Activated T-cell treated with anti-CD3 and anti-CD28 coated beads, Interleukin-2, amount 50 U/mL, for 1 hour (primary cell): ENCODE data around the gene CRCP.
"Not testable (repeated sequence)": the region's sequence is repeated elsewhere in the genome, so short reads cannot be mapped to it uniquely, and the experiment has no call there.

ENCODE experiments used
- DNase-seq: peaks from one replicate; pipeline ENCODE4 v3.0.0-alpha.2; 2020

CRCP gene

DNA sequence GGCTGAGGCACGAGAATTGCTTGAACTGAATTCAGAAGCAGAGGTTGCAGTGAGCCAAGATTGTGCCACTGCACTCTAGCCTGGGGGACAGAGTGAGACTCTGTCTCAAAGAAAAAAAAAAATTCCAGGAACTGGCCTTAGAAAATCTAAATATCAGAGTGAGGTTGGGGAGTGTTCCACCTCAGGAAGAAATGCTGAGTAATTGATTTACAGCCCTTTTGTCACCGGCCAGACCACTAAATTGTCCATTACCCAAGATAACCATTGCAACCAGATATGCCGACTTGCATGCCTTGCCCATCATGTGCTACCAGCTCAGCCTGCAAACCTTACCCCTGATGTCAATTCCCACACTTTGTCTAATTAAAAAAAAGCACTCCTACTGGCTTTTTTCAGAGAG, 42.4 kb downstream of the CRCP start:
- no peak for DNase-seq

DNA sequence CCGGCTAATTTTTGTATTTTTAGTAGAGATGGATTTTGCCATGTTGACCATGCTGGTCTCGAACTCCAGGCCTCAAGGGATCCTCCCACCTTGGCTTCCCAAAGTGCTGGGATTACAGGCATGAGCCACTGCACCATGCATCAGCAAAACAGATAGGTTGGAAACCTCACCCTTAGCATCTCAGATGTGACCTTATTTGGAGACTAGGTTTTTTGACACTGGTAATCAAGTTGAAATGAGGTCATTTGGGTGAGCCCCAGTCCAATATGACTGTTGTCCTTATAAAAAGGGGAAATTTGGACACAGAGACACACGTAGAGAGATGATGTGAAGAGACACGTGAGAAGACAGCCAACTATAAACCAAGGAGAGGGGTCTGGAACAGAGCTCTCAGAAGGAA, 48.0 kb downstream of the CRCP start:
- no peak for DNase-seq

DNA sequence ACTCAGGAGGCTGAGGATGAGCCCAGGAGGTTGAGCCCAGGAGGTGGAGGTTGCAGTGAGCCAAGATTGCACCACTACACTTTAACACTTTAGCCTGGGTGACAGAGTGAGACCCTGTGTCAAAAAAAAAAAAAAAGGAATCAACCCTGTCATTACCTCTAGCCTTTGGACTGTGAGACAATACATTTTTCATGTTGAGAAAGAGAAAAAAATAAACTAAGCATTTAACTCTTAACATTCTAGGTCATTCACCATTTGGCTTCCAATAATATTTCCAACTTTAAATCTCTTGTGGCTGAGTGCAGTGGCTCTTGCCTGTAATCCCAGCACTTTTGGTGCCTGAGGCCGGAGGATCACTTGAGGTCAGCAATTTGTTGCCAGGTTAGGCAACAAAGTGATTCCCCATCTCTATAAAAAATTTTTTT, 48.6 kb downstream of the CRCP start:
- DNase-seq, result no peak

DNA sequence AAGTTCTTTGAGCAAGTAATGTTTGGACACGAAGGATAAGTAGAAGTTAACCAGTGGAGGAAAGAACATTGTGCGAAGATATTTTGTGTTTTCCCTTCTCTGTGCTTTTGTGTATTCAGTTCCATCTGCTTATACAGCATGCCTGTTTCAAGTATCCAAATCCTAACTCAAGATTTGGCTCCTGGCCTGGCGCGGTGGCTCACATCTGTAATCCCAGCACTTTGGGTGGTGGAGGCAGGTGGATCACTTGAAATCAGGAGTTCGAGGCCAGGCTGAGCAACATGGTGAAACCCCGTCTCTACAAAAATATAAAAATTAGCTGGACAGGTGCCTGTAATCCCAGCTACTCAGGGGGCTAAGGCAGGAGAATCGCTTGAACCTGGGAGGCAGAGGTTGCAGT, 49.7 kb downstream of the CRCP start:
- no peak for DNase-seq

DNA sequence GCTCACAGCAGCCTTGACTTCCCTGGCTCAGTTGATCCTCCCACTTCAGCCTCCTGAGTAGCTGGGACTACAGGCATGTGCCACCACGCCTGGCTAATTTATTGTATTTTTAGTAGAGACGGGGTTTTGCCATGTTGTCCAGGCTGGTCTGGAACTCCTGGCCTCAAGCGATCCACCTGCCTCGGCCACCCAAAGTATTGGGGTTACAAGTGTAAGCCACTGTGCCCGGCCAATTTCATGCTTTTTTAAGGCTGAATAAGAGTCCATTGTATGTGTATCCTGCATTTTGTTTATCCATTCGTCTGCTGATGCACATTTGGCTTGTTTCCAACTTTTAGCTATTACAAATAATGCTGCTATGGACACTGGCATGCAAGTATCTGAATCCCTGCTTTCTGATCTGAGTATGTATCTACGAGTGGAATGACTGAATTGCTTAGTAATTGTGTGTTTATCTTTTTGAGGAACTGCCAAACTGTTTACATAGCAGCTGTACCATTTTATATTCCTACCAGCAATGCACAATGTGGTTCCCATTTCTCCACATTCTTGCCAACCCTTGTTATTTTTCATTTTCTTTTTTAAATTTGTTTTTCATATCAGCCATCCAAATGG, 53.2 kb downstream of the CRCP start:
- no peak for DNase-seq

DNA sequence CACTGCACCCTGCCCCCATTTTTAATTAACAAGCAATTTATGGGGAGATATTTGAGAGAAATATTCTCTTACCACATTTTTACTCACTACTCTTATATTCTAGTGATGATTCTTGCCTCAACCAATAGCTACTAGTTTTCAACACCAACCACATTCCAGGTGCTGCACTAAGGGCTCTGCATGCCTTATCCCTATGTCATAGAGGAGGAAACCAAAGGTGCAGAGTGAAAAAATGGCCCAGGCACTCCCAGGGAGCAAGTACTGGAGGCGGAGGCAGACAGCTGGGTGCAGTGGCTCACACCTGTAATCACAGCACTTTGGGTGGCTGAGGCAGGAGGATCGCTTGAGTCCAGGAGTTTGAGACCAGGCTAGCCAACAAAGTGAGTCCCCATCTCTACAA, 55.0 kb downstream of the CRCP start:
- DNase-seq, result no peak

DNA sequence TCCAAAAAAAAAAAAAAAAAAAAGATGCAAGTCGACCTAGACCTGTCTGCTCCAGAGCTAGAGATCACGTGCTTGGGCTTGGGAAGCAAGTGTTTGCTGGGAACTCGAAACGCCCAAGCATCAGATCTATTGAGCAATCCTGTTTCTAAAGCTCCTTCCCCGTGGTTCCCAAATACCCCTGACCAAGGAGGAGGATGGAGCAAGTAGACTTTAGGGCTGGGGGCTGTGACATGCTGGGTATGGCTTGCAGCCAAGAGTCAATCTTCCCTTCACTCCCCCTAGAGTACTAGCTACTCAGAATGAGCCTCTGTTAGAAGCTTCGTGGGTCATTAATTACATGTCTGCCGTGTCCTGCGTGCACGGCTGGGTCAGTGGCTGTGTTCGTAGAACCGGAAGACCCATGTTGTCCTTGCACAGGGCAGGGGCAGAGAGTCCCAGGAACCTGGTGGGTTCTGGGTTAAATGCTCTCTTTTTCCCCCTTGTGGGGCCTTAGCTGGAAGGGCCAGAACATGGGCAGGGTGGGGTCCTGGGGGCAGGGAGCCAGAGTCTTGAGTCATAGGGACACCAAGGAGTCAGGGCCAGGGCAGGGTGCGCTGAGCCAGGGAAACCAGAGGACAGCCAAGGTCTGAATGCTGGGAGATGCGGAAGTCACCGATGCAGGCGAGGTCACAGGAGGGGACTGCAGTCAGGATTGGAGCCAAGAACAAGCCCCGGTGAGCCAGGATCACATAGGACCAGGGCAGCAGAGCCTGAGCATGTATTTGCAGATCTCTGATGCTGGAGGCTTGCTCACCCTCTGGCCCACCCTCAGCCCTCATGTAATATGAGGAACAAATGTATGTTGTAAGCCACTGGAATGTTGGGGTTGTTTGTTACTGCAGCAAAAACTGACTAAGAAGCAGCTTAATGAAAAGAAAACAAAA, 55.9 kb downstream of the CRCP start:
- DNase-seq, result no peak

DNA sequence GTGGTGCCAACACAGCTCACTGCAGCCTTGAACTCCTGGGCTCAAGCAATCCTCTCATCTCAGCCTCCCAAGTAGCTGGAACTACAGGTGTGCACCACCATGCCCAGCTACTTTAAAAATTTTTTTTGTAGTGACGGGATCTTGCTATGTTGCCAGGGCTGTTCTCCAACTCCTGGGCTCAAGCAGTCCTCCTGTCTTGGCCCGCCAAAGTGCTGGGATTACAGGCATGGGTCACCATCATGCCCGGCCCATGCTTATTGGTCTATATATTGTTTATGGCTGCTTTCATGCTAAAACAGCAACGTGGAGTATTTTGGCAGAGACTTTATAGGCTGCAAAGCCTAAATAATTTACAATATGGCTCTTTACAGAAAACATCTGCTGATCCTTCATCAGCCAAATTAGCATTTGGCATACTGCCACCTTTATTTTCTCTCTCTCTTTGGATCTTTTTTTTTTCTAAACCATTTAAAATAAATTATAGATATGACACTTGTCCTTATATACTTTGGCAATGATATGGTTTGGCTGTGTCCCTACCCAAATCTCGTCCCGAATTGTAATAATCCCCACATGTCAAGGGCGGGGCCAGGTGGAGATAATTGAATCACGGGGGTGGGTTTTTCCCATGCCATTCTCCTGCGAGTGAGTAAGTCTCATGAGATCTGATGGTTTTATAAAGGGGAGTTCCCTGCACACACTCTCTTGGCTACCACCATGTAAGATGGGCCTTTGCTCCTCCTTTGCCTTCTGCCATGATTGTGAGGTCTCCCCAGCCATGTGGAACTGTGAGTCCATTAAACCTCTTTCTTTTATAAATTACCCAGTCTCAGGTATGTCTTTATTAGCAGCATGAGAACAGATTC, 58.1 kb downstream of the CRCP start:
- DNase-seq, result not testable (repeated sequence)

DNA sequence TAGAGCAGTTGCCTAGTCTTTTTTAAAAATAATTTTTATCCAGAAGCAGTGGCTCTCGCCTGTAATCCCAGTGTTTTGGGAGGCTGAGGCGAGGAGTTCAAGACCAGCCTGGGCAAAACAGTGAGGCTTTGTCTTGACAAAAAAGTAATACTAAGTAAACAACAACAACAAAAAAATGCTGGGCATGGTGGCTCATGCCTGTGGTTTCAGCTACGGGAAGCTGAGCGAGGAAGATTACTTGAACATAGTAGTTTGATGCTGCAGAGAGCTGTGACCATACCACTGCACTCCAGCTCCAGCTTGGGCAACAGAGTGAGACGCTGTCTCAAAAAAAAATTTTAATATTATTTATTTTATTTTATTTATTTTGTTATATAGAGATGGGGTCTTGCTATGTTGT, 59.2 kb downstream of the CRCP start:
- DNase-seq, result no peak

DNA sequence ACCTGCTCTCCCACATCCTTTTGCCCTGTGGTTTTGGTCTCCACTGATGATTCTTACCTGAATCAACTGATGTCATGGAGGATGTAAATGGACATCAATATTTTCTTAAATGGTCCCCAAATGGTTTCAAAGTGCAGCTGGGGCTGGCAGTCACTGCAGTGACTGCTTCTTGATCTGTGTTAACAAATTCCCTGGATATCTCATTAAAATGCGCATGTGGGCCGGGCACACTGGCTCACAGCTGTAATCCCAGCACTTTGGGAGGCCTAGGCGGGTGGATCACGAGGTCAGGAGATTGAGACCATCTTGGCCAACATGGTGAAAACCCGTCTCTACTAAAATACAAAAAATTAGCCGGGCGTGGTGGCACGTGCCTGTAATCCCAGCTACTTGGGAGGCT, 60.4 kb downstream of the CRCP start:
- not testable (repeated sequence) for DNase-seq

DNA sequence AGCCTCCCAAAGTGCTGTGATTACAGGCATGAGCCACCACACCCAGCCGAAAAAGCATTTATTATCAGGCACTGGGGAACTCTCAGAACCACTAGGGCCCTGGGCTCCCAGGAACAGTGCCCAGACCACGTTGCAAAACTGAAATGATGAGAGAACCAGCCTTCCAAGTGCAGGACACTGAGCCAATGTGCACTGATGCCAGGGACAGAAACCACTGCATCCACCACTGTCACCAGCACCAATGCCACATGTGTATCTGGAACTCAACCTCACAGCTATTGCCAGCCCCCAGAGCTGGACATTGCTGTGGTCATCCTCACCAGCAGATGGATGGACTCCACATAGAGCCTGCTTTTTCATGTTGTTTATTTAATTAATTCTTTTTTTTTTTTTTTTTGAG, 62.3 kb downstream of the CRCP start:
- no peak for DNase-seq

DNA sequence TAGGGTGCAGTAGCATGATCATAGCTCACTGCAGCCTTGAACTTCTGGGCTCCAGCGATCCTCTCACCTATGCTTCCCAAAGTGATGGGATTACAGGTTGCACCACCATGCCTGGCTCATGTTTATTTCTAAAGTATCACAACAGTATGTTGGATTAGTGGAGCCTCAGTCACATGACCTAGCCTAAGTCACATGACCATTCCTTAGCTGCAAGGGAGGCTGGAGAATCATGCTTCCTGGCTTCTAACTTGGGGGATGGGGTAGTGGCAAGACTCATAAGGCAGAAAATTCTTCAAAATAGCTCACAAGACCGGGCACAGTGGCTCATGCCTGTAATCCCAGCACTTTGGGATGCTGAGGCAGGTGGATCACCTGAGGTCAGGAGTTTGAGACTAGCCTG, 63.6 kb downstream of the CRCP start:
- DNase-seq, result no peak

DNA sequence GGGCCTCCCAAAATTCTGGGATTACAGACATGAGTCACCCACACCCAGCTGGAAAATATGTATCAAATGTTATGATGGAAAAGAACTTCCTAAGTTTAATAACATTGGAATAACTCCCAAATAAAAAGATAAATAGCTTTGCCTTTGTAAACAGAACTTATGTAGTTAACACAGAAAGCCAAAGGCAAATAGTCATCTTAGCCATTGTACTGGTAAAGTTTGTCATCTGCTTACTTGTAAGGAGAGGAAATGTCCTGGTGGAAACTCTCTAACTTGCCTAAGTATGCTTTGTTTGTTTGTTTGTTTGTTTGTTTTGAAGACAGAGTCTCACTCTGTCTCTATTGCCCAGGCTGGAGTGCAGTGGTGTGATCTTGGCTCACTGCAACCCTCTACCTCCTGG, 66.7 kb downstream of the CRCP start:
- DNase-seq, result no peak

DNA sequence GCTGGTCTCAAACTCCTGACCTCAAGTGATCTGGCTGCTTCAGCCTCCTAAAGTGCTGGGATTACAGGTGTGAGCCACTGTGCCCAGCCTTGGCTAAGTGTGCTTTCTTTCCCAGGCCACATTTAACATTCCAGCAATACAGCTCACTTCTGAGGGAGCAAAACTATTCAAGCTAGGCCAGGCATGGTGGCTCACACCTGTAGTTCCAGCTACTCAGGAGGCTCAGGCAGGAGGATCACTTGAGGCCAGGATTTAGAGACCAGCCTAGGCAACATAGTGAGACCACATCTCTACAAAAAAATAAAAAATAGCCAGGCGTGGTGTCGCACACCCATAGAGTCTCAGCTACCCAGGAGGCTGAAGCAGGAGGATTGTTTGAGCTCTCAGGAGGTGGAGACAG, 67.2 kb downstream of the CRCP start:
- no peak for DNase-seq

DNA sequence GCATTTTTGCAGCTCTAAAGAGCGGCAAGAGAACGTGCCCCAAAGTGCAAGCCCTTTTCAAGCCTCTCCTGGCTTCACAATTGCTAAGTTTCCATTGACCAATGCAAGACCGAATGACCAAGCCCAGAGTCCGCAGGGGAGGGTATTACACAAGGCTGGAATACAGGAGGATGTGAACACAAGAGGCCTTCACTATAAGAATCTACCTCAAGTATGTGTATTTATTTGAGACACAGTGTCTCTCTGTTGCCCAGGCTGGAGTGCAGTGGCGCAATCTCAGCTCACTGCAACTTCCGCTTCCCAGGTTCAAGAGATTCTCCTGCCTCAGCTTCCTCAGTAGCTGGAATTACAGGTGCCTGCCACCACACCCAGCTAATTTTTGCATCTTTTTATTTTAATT, 68.3 kb downstream of the CRCP start:
- DNase-seq, result no peak

DNA sequence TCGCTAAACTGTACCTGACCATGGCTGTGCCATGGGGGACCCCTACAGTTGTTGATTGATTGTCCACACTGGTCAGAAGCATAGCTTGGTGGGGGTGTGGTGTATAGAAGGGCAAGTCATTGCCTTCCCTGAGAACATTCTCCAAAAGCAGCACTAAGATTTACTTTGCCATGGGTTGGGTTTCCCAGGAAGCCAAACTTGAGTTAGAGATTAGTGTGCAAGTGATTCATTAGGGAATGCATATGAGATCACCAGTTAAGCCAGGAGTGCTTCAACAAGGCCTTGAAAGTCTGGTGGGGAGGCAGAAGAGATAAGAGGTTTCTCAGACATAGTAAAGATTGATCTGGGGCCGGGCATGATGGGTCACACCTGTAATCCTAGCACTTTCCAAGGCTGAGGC, 69.1 kb downstream of the CRCP start:
- DNase-seq, result no peak

DNA sequence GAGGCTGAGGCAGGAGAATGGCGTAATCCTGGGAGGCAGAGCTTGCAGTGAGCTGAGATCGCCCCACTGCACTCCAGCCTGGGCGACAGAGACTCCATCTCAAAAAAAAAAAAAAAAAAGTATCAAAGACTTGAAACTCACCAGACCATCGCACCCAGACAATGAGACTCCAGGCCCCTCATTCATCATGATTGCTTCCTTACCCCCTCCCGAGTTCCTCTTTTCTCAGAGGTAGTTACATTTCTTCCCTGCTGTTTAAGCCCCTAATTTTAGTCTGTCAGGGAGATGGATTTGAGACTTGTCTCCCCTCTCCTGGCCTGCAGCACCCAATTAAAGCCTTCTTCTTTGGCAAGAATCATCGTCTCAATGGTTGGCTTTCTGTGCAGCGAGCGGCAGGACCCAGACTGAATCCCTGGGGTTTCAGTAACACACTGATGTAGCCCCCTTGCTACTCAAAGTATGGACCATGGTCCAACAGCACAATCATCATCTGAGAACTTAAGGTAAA, 71.1 kb downstream of the CRCP start:
- no peak for DNase-seq

DNA sequence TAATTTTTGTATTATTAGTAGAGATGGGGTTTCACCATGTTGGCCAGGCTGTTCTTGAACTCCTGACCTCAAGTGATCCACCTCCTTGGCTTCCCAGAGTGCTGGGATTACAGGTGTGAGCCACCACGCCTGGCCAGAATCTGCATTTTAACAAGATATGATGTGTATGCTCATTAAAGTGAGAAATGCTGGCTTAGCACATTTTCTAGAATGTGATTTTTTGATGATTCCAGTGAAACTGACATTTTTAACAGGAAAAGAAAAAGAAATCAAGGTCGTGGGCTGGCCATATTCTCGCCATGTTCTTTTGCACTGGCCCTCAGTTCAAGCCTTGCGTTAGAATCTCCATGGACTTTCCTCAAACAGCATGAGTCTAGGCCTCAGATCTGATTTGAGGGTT, 72.3 kb downstream of the CRCP start:
- no peak for DNase-seq

DNA sequence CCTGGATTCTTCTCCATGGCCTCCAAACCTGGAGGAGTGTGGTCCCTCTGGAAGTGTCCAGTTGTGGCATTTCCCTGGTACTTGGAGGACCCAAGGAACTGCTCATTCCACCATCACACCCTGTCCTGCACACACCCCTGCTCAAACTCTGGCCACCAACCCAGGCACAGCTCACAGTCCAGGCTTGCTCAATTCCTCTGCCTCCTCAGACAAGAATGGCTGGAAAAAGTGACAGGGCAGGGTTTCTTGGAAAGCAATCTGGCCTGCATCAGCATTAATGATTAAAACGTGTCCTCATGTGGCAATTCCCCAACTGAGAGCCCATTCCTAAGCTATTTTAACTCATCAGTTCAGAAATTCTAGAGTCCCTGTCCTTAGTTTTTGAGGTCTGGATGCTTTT, 73.3 kb downstream of the CRCP start:
- DNase-seq, result no peak

DNA sequence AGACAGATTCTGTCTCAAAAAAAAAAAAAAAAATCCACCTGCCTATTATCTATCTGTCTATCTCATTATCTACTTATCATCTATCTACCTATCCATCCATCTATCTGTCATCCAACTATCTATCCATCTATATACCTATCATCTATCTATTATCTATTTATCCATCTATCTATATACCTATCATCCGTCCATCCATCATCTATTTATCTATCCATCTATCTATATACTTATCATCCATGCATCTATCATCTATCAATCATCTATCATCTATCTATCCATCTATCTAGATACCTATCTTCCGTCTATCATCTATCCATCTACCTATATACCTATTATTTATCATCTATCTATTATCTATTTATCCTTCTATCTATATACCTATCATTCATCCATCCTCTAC, 74.0 kb downstream of the CRCP start:
- no peak for DNase-seq

DNA sequence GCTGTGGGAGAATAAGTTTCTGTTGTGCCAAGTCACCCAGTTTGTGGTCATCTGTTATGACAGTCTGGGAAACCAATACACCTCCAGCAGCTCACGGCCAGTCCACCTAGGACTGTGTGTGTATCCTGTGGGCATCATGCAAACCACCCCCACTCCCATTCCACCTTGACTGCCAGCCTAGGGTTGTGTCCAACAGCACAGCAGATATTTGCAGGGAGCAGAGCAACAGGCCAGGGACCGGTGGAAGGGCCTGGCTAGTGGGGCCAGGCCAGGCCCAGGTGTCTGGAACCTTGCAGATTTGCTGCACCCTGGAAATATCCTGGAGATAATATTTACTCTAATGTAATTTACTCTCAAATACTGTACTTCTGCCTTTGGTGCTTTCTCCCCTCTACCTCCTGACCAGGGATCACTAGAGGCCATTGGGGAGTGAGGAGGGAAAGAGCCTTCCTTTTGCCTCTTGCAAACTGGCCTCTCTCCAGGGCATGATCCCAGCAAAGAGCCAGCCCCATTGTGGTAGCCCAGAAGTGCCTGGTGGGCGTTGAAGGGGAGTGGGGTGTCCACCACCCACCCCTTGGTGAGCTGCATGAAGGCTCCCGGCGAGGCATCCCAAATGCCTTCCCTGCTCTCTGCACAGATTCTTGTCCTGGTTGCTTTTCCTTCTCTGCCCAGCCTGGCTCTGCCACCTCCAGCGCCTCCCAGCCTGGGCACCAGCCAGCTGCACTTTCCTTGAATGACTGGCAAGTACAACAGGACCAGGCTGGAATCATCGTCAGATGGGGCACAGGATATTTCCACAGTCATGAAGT, 75.3 kb downstream of the CRCP start:
- no peak for DNase-seq

DNA sequence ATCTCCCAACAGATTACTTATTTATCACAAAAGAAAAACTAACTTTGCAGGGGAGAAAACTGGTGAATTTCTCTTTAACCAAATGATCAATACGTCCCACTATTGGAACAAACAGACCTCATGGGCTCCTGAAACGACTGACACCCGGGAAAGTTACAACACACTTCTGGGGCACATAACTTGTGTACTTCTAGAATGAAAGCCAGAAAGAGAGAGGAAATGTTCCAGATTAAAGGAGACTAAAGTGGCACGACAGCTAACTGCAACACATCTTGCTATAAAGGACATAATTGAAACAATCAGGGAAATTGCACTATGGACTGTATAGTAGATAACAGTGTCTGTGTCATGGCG, 75.8 kb downstream of the CRCP start:
- DNase-seq, result no peak
